H9 (cell line): Measurements from ENCODE around the gene IGFBP1. TPM values are rescaled to one million over a fixed set of nuclear protein-coding genes. Genes with fewer than 3 reads are reported as not detected.
"Not testable (repeated sequence)": the region's sequence is repeated elsewhere in the genome, so short reads cannot be mapped to it uniquely, and the experiment has no call there.

ENCODE experiments used
- DNase-seq: peaks from one replicate; pipeline ENCODE4 v3.0.0-alpha.2; 2017
- H2AFZ ChIP-seq: one replicate; pipeline ENCODE4 v1.6.1; 2013; ENCODE audit warnings: mild to moderate bottlenecking, low read length, control low read depth, moderate library complexity
- H2AK5ac ChIP-seq: 2 replicates; pipeline ENCODE4 v1.6.1; 2013; ENCODE audit warnings: low read length, control low read depth, mixed read lengths; ENCODE audit not compliant: insufficient read length
- H2BK120ac ChIP-seq: one replicate; pipeline ENCODE4 v1.6.1; 2013; ENCODE audit warnings: low read depth, mild to moderate bottlenecking, low read length, control low read depth, inconsistent platforms; ENCODE audit not compliant: poor library complexity, severe bottlenecking
- H2BK12ac ChIP-seq: 2 replicates; pipeline ENCODE4 v1.6.1; 2013; ENCODE audit warnings: low read length, control low read depth, mixed read lengths, low read depth; ENCODE audit not compliant: insufficient read length
- H2BK15ac ChIP-seq: 2 replicates; pipeline ENCODE4 v1.6.1; 2013; ENCODE audit warnings: low read depth, low read length, control low read depth
- H2BK20ac ChIP-seq: one replicate; pipeline ENCODE4 v1.6.1; 2013; ENCODE audit warnings: low read depth, mild to moderate bottlenecking, low read length, control low read depth, inconsistent platforms; ENCODE audit not compliant: poor library complexity, severe bottlenecking
- H2BK5ac ChIP-seq: 2 replicates; pipeline ENCODE4 v1.6.1; 2013; ENCODE audit warnings: low read length, control low read depth, mixed read lengths; ENCODE audit not compliant: insufficient read length
- H3K14ac ChIP-seq: 2 replicates; pipeline ENCODE4 v1.6.1; 2013; ENCODE audit warnings: low read length, control low read depth; ENCODE audit not compliant: insufficient read depth
- H3K18ac ChIP-seq: 2 replicates; pipeline ENCODE4 v1.6.1; 2013; ENCODE audit warnings: low read depth, mild to moderate bottlenecking, mixed read lengths, low read length, control low read depth; ENCODE audit not compliant: insufficient read length
- H3K23ac ChIP-seq: 2 replicates; pipeline ENCODE4 v1.6.1; 2013; ENCODE audit warnings: low read length, control low read depth, mixed read lengths, low read depth; ENCODE audit not compliant: insufficient read length
- H3K23me2 ChIP-seq: 2 replicates; pipeline ENCODE4 v1.6.1; 2013; ENCODE audit warnings: low read depth, mild to moderate bottlenecking, mixed read lengths, low read length, control low read depth; ENCODE audit not compliant: insufficient read length, poor library complexity, severe bottlenecking
- H3K27ac ChIP-seq: 2 replicates; pipeline ENCODE4 v1.5.1; 2013; ENCODE audit warnings: low read length, control low read depth, mixed read lengths, low read depth; ENCODE audit not compliant: insufficient read length
- H3K27me3 ChIP-seq: 2 replicates; pipeline ENCODE4 v1.6.1; 2013; ENCODE audit warnings: low read length, control low read depth, inconsistent platforms; ENCODE audit not compliant: insufficient read depth
- H3K4ac ChIP-seq: 2 replicates; pipeline ENCODE4 v1.6.1; 2013; ENCODE audit warnings: low read depth, mild to moderate bottlenecking, control low read depth, inconsistent platforms, low read length, moderate library complexity
- H3K4me1 ChIP-seq: 2 replicates; pipeline ENCODE4 v1.6.1; 2013; ENCODE audit warnings: low read length, control low read depth, inconsistent platforms; ENCODE audit not compliant: insufficient read depth
- H3K4me2 ChIP-seq: 2 replicates; pipeline ENCODE4 v1.6.1; 2013; ENCODE audit warnings: low read length, control low read depth, mixed read lengths; ENCODE audit not compliant: insufficient read length, insufficient read depth
- H3K56ac ChIP-seq: 2 replicates; pipeline ENCODE4 v1.6.1; 2013; ENCODE audit warnings: low read depth, mild to moderate bottlenecking, mixed read lengths, low read length, control low read depth; ENCODE audit not compliant: insufficient read length
- H3K79me1 ChIP-seq: 2 replicates; pipeline ENCODE4 v1.6.1; 2013; ENCODE audit warnings: low read depth, mild to moderate bottlenecking, moderate library complexity, low read length, control low read depth, inconsistent platforms; ENCODE audit not compliant: insufficient read depth, poor library complexity, severe bottlenecking
- H3K79me2 ChIP-seq: 2 replicates; pipeline ENCODE4 v1.6.1; 2013; ENCODE audit warnings: low read length, control low read depth, inconsistent platforms; ENCODE audit not compliant: insufficient read depth
- H3K9ac ChIP-seq: 2 replicates; pipeline ENCODE4 v1.6.1; 2013; ENCODE audit warnings: low read length, control low read depth, mixed read lengths; ENCODE audit not compliant: insufficient read length; ENCODE audit errors: extremely low read depth
- H3K9me3 ChIP-seq: one replicate; pipeline ENCODE4 v1.6.1; 2013; ENCODE audit warnings: low read depth, low read length, inconsistent platforms; ENCODE audit not compliant: control insufficient read depth
- H3T11ph ChIP-seq: one replicate; pipeline ENCODE4 v1.6.1; 2013; ENCODE audit warnings: mild to moderate bottlenecking, low read length, control low read depth, inconsistent platforms
- H4K20me1 ChIP-seq: one replicate; pipeline ENCODE4 v1.6.1; 2013; ENCODE audit not compliant: control insufficient read depth, insufficient read length, insufficient read depth
- H4K5ac ChIP-seq: 2 replicates; pipeline ENCODE4 v1.6.1; 2013; ENCODE audit warnings: low read depth, mild to moderate bottlenecking, mixed read lengths, low read length, control low read depth; ENCODE audit not compliant: insufficient read length
- H4K8ac ChIP-seq: replicated peaks from 2 replicates; pipeline ENCODE4 v1.6.1; 2013; ENCODE audit warnings: low read length, control low read depth, mixed read lengths, low read depth; ENCODE audit not compliant: insufficient read length
- H4K91ac ChIP-seq: 2 replicates; pipeline ENCODE4 v1.6.1; 2013; ENCODE audit warnings: low read depth, mild to moderate bottlenecking, moderate library complexity, mixed read lengths, low read length, control low read depth; ENCODE audit not compliant: insufficient read length
- H3K27ac Mint-ChIP-seq, 3 experiments: 2 replicates in 2 of 3; 3 replicates in 1 of 3; pipeline ENCODE4 v1.8.0; 2020 to 2021; ENCODE audit warnings: mixed read lengths in 3 of 3, mild to moderate bottlenecking in 1 of 3, moderate library complexity in 1 of 3
- H3K27me3 Mint-ChIP-seq: 2 replicates; pipeline ENCODE4 v1.8.0; 2021; ENCODE audit warnings: low read depth, mild to moderate bottlenecking, moderate library complexity, mixed read lengths
- H3K36me3 Mint-ChIP-seq, 3 experiments: 2 replicates in 2 of 3; 3 replicates in 1 of 3; pipeline ENCODE4 v1.8.0; 2020 to 2021; ENCODE audit warnings: low read depth in 3 of 3, mixed read lengths in 3 of 3; ENCODE audit not compliant: insufficient read depth in 1 of 3
- H3K4me1 Mint-ChIP-seq, 2 experiments: 2 replicates each; pipeline ENCODE4 v1.8.0; 2020; ENCODE audit warnings: mixed read lengths in 2 of 2
- H3K4me3 Mint-ChIP-seq, 2 experiments: 2 replicates in 1 of 2; 3 replicates in 1 of 2; pipeline ENCODE4 v1.8.0; 2020 to 2021; ENCODE audit warnings: mild to moderate bottlenecking in 2 of 2, mixed read lengths in 2 of 2, moderate library complexity in 1 of 2
- H3K9me3 Mint-ChIP-seq, 2 experiments: 2 replicates in 1 of 2; 3 replicates in 1 of 2; pipeline ENCODE4 v1.8.0; 2020; ENCODE audit warnings: mild to moderate bottlenecking in 2 of 2, mixed read lengths in 2 of 2, moderate library complexity in 1 of 2
- WGBS: extraction: QIAGEN DNeasy Blood & Tissue Kit; methylation state at CpG from one replicate; pipeline ENCODE4 v1.1.7; 2013; ENCODE audit warnings: missing lambda C conversion rate, low lambda C conversion rate, mixed read lengths; ENCODE audit not compliant: insufficient read length; ENCODE audit errors: extremely low coverage; 5-methylcytosine and 5-hydroxymethylcytosine counted together
- total RNA-seq: library from RNA; stranded (reverse); gene quantifications from 2 replicates; pipeline ENCODE4 v1.2.1, GENCODE V29; 2021

IGFBP1 gene
- total RNA-seq, 1 experiment from 2014 or later: not detected

DNA sequence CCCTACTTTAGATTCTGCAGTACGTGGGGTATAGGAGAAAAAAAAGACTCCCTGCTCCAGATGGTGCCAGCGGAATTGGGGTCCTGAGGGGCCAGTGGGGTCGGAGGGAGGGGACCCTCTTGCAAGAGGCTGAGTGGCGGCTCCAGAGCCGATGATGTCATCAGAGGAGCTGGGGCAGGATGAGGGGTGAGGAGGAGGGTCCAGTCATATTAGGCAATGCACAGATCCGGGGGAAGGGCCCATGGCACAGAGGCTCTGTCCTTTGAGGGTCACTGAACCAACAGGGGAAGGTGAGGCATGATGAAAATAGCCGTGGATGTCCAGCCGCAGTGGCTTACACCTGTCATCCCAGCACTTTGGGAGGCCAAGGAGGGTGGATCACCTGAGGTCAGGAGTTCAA, 34.8 kb upstream of the IGFBP1 start:
- not testable (repeated sequence) for H3K79me2 ChIP-seq, H2BK5ac ChIP-seq, H2BK20ac ChIP-seq, H2BK120ac ChIP-seq, H3K4me1 Mint-ChIP-seq, H4K20me1 ChIP-seq, H3K27me3 Mint-ChIP-seq, DNase-seq, H3K4me2 ChIP-seq, H3K36me3 Mint-ChIP-seq, H2BK12ac ChIP-seq, H3K27me3 ChIP-seq, H3K14ac ChIP-seq, H4K8ac ChIP-seq, H3K9ac ChIP-seq, H3K9me3 Mint-ChIP-seq, H3K23ac ChIP-seq, H3K4me1 ChIP-seq, H2AK5ac ChIP-seq, H3K27ac Mint-ChIP-seq, H3K18ac ChIP-seq, H3K4ac ChIP-seq, H2BK15ac ChIP-seq, H4K5ac ChIP-seq, H2AFZ ChIP-seq, H3K4me3 Mint-ChIP-seq, H3K56ac ChIP-seq, H3T11ph ChIP-seq, H3K79me1 ChIP-seq, H4K91ac ChIP-seq, H3K23me2 ChIP-seq, H3K27ac ChIP-seq, H3K9me3 ChIP-seq
- WGBS: no CpG with 5 or more reads among the region's 8 CpGs

DNA sequence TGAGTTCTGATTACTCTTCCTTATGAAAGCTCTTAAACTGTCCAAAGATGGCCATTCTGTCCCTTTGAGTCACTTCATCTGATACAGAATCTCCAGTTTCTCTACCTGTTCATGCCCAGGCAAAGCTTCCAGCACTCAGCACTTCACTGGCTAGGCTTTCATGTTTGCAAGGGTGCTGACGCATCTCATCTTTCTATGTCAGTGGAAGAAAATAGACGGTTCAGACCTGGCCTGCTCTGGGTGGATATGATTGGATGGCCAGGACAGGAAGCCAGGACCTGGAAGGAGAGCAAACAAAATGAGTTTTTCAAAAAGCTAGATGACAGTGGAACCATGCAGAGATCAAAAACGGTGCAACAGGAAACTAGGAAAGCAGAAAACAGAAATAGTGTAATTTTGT, 32.6 kb upstream of the IGFBP1 start:
- not testable (repeated sequence) for H3K4me3 Mint-ChIP-seq, H3K4me1 Mint-ChIP-seq, H3K36me3 Mint-ChIP-seq

More for the DNA sequence above, 32.6 kb upstream of the IGFBP1 start:
- H3K27me3 Mint-ChIP-seq, H3K9ac ChIP-seq, H3K18ac ChIP-seq, H3K9me3 ChIP-seq, H3K23me2 ChIP-seq, DNase-seq, H3K9me3 Mint-ChIP-seq, H3K4ac ChIP-seq, H2BK5ac ChIP-seq, H3K56ac ChIP-seq, H4K20me1 ChIP-seq, H4K8ac ChIP-seq, H2BK15ac ChIP-seq, H4K91ac ChIP-seq, H4K5ac ChIP-seq, H3K23ac ChIP-seq, H2BK12ac ChIP-seq, H3K14ac ChIP-seq, H3K27ac ChIP-seq, H2BK20ac ChIP-seq, H3T11ph ChIP-seq, H3K27me3 ChIP-seq, H3K79me2 ChIP-seq, H3K79me1 ChIP-seq, H3K4me2 ChIP-seq, H2AFZ ChIP-seq, H2AK5ac ChIP-seq, H3K27ac Mint-ChIP-seq, H2BK120ac ChIP-seq, H3K4me1 ChIP-seq: not testable (repeated sequence)
- WGBS: no CpG with 5 or more reads among the region's 3 CpGs
